HG03342 (cell line): ENCODE data around the gene COMMD9.

Experiments used
- ATAC-seq: cut with Tn5 transposase; IDR thresholded peaks from one replicate; pipeline ENCODE4 v1.9.1; 2021; ENCODE audit warnings: mild to moderate bottlenecking, moderate library complexity; ENCODE audit not compliant: unreplicated experiment

The COMMD9 gene

GRCh38 chr11:36228689-36229088, 60.5 kb downstream of the COMMD9 start:
- ATAC-seq: no peak

- ATAC-seq: no peak
Observed at GRCh38 chr11:36227044-36227443, 62.2 kb downstream of the COMMD9 start.

- ATAC-seq: no peak
Observed at GRCh38 chr11:36224209-36224882, 64.9 kb downstream of the COMMD9 start.

GRCh38 chr11:36222831-36223635, 66.2 kb downstream of the COMMD9 start:
- no peak for ATAC-seq
